Brain pericyte (primary cell): ENCODE data around the gene OR6V1.

Experiments
- DNase-seq: peaks from one replicate; pipeline ENCODE4 v3.0.0-alpha.2; 2012; ENCODE audit warnings: low read depth, low spot score

Gene OR6V1, protein sequence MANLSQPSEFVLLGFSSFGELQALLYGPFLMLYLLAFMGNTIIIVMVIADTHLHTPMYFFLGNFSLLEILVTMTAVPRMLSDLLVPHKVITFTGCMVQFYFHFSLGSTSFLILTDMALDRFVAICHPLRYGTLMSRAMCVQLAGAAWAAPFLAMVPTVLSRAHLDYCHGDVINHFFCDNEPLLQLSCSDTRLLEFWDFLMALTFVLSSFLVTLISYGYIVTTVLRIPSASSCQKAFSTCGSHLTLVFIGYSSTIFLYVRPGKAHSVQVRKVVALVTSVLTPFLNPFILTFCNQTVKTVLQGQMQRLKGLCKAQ

DNA sequence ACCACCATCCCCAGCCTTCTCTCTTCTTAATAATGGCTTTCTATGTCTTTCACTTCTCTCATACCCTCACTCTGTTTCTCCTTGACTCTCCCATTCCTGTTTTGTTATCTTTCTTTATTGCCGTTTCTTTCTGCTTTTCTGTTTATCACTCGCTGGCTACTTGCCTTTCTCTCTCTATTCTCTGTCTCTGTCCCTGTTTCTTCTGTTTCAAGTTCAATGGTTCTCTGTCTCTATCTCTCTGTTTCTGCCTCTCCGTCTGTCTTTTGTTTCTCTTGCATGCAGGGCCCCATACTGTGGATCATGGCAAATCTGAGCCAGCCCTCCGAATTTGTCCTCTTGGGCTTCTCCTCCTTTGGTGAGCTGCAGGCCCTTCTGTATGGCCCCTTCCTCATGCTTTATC, at the start of gene OR6V1:
OR6V1 (plus strand) TSS at position 301 of the 400 bp plus-strand sequence; CDS start at position 301, 0 bp downstream.
- DNase-seq: no peak

GRCh38 chr7:143002898-143003297, 49.2 kb upstream of the OR6V1 start:
- DNase-seq: no peak

GRCh38 chr7:143003393-143004051, 48.6 kb upstream of the OR6V1 start:
- DNase-seq: no peak

- no peak for DNase-seq
Observed at GRCh38 chr7:143005632-143006260, 46.4 kb upstream of the OR6V1 start.

GRCh38 chr7:143008007-143008901, 43.9 kb upstream of the OR6V1 start:
- DNase-seq: no peak

DNA sequence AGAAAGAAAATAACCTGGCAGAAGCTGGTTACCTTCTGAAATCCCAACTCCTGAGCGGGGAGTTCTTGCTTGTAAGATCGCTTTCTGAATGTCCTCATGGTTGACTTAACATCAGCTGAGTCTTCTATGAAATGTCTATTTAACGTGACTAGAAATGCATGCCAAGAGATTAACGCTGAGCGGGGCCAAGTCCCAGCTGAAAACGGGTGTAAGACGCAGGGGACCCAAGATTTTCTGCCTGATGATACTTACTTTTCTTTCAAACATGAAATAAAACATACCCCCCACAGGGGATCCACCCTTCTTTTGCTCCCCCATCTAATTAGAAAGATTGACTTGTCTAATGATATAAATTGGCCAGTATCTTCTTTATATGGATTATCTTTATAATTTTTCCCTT, 40.1 kb upstream of the OR6V1 start:
- DNase-seq: no peak

DNA sequence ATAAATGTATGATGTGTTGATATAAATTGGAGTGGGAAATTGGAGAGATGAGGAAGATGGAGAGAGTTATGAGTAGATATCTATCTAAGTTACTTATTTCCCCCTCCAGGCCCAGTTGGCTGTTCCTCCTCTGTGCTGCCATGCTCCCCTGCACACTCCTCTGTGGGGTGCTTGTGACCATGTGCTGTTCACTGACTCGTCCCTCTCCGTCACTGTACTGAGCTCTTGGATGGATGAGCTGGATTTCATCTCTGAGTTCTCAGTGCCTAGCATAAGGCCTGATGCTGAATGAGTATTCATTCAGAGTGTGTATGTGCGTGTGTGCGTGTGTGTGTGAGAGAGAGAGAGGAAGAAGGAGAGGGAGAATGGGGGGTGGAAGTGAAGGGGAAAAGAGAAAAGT, 39.7 kb upstream of the OR6V1 start:
- DNase-seq: no peak

DNA sequence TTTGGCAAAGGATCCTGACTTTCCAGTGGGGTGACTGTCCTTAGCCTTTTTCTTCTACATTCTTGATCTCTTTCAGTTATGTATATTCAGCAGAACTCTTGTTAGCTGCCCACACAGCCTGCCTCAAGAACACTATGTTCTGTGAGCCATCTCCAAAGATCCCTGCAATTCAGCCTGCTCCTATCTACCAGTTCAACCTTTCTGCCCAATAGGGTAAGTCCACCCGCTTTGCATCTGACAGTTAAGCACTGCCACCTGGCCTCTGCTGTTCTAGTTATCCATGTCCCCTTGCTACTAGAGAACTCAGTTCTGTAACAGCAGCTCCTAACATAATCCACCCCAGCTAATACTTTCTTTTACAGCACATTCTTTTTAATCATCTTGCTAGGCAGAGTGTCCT, 38.7 kb upstream of the OR6V1 start:
- no peak for DNase-seq

- DNase-seq: no peak
Observed at GRCh38 chr7:143013893-143014292, 38.2 kb upstream of the OR6V1 start.

- DNase-seq: no peak
Observed at GRCh38 chr7:143015084-143015483, 37.1 kb upstream of the OR6V1 start.

GRCh38 chr7:143015926-143016490, 36.1 kb upstream of the OR6V1 start:
- DNase-seq: no peak

DNA sequence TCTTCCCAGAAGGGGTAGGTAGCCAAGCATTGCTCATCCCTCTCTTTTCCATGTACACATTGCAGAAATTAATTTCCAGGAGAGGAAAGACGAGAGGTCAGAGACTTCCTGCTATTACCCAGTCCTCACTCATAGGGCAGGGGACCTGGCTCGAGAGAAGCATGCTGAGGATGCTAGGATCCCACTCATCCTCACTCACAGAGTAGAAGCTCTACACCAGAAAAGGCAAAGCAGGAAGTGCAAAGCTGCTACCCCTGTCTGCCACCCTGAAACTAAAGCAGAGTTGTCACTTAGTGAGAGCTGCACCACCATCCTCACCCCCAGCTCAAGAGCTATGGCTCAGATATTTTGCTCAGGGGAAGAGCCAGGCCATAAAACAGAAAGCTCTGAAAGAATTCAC, 35.1 kb upstream of the OR6V1 start:
- DNase-seq: no peak

DNA sequence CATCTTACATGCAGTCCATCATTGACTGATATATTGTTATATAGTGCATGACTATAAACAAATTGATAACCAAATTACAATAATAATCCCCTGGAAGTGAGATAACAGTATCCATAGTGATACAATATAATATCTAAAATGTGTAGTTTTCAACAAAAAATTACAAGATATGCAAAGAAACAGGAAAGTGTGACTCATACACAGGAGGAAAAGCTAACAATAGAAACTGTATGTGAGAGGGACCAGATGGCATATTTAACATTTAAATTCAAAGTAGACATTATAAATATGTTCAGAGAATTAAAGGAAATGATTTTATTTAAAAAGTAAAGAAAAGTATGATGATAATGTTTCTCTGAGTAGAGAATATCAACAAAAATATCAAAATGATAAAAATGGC, 33.2 kb upstream of the OR6V1 start:
- DNase-seq: no peak

- DNase-seq: no peak
Observed at GRCh38 chr7:143023047-143023446, 29.1 kb upstream of the OR6V1 start.

GRCh38 chr7:143025371-143025770, 26.8 kb upstream of the OR6V1 start:
- DNase-seq: no peak

- no peak for DNase-seq
Observed at GRCh38 chr7:143027032-143027431, 25.1 kb upstream of the OR6V1 start, which contains the start of gene OR9A2. OR9A2 (minus strand) TSS chr7:143027132; CDS start chr7:143027132, 0 bp downstream.

DNA sequence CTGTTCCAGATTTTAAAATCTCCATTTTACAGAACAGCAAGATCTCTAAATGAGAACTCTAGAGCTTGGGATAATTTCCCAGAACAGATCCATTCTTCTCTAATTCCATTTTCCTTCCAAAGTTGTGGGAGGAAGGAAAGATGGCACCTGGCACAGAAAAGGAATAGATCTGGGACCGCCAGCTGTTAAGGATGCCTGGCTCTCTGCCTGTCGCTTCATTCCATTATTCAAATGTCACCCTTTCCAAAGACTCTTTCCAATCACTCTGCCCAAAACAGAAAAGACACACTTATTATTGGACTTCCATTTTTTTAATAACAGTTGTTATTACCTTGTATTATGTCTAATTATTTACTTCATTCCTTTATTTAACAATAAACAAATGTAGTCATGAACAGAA, 24.5 kb upstream of the OR6V1 start:
- DNase-seq: no peak

- no peak for DNase-seq
Observed at GRCh38 chr7:143038635-143039034, 13.5 kb upstream of the OR6V1 start.

DNA sequence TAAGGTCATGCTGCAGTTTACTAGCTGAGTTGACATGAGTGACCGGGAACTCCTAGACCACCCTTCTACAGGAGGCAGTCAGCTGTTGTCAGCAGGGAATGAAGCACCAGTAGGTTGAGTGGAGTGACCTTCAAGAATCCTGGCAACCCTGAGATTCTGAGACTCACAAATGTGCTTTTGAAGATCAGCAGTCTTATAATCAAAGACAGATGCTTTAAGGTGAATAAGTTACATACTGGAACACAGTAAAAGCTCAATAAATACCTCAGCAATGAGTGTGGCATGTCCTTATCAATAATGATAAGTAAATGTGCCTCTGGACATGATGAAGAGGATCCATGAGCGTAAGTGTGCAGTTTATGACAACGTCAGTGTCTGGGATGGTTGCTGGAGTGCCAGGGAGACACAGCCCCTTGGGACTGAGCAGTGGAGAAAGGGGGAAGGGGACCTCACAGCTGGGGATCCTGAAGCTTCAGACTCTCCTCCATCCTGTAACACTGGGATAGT, 11.9 kb upstream of the OR6V1 start:
- DNase-seq: no peak

DNA sequence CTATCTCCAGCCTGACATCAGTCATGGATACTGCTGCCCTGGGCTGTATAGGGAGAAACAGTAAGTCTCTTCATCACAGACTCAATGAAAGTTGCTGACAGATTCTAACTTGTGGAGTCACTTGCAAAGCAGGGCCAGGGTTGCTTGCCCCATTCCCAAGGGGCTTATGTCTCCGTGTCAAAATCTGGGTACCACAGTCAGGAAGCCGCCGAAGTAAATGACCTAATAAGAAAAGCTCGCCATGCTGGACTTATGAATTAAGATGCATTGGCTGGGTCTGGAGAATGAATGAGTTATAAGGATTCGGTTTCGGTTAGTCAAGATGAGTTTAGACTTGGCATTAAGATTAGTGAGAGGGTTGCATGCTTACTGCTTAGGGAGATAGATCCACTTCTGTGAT, 10.8 kb upstream of the OR6V1 start:
- DNase-seq: no peak

GRCh38 chr7:143042159-143042789, 9.9 kb upstream of the OR6V1 start:
- no peak for DNase-seq
